CD4-positive, alpha-beta T cell treated with Interleukin-4 for 1 hour (primary cell): Measurements from ENCODE around the gene SEL1L2.
"Not testable (repeated sequence)": the region's sequence is repeated elsewhere in the genome, so short reads cannot be mapped to it uniquely, and the experiment has no call there.

ENCODE experiments used
- DNase-seq, 2 donors: peaks; one replicate each; pipeline ENCODE4 v3.0.0-alpha.2; 2020 to 2022

SEL1L2 gene

GRCh38 chr20:13990465-13990864 lies at the start of gene SEL1L2:
TSS of gene SEL1L2 (minus strand) at chr20:13990614. CDS start at chr20:13990534, 80 bp downstream.
- DNase-seq, result no peak

GRCh38 chr20:14036567-14036966 lies 46.2 kb upstream of the SEL1L2 start:
- DNase-seq, result no peak

- no peak for DNase-seq
Measured at GRCh38 chr20:14033310-14033709, 42.9 kb upstream of the SEL1L2 start.

GRCh38 chr20:14030991-14031390 lies 40.6 kb upstream of the SEL1L2 start:
- no peak for DNase-seq

GRCh38 chr20:14012671-14013070 lies 22.3 kb upstream of the SEL1L2 start:
- DNase-seq, result no peak

GRCh38 chr20:14009208-14009607 lies 18.8 kb upstream of the SEL1L2 start:
- DNase-seq, result no peak

GRCh38 chr20:14005996-14006395 lies 15.6 kb upstream of the SEL1L2 start:
- DNase-seq, result no peak

GRCh38 chr20:14000917-14001316 lies 10.5 kb upstream of the SEL1L2 start:
- DNase-seq, result no peak

GRCh38 chr20:13996265-13996664 lies 5.9 kb upstream of the SEL1L2 start:
- DNase-seq, result no peak

- DNase-seq, result no peak
Measured at GRCh38 chr20:13995841-13996240, 5.4 kb upstream of the SEL1L2 start.

GRCh38 chr20:13995086-13995665 lies 4.8 kb upstream of the SEL1L2 start, which contains the start of gene MACROD2:
TSS of gene MACROD2 (plus strand) at chr20:13995516.
- DNase-seq, result peak; percentile 37 to 56

GRCh38 chr20:13991955-13992354 lies 1.5 kb upstream of the SEL1L2 start:
- DNase-seq, result not testable (repeated sequence)

- no peak for DNase-seq
Measured at GRCh38 chr20:13991311-13991710, 897 bp upstream of the SEL1L2 start.

- DNase-seq, result no peak
Measured at GRCh38 chr20:13984211-13984610, 6.2 kb downstream of the SEL1L2 start.

- DNase-seq, result no peak
Measured at GRCh38 chr20:13960525-13960924, 29.9 kb downstream of the SEL1L2 start.

GRCh38 chr20:13960119-13960518 lies 30.3 kb downstream of the SEL1L2 start:
- DNase-seq, result no peak

GRCh38 chr20:13953227-13953626 lies 37.2 kb downstream of the SEL1L2 start:
- DNase-seq, result no peak

GRCh38 chr20:13947719-13948118 lies 42.7 kb downstream of the SEL1L2 start:
- DNase-seq, result no peak

- DNase-seq, result no peak
Measured at GRCh38 chr20:13941031-13941430, 49.4 kb downstream of the SEL1L2 start.

GRCh38 chr20:13936781-13937576 lies 53.4 kb downstream of the SEL1L2 start:
- no peak for DNase-seq

GRCh38 chr20:13934992-13935894 lies 55.2 kb downstream of the SEL1L2 start:
- DNase-seq, result no peak

- no peak for DNase-seq
Measured at GRCh38 chr20:13930281-13930680, 60.1 kb downstream of the SEL1L2 start.

GRCh38 chr20:13929836-13930235 lies 60.6 kb downstream of the SEL1L2 start:
- DNase-seq, result no peak
